ENCODE measurements around the gene CRTC3. TPM values are rescaled to one million over a fixed set of nuclear protein-coding genes. Genes with fewer than 3 reads are reported as not detected.
A peak's percentile ranks its signal among the peaks of the same experiment; 100 is the strongest.
"Not testable (repeated sequence)": the region's sequence is repeated elsewhere in the genome, so short reads cannot be mapped to it uniquely, and the experiment has no call there.

CRTC3 gene
- total RNA-seq, 1 experiment from 2014 or later, result 17.5 TPM

DNA sequence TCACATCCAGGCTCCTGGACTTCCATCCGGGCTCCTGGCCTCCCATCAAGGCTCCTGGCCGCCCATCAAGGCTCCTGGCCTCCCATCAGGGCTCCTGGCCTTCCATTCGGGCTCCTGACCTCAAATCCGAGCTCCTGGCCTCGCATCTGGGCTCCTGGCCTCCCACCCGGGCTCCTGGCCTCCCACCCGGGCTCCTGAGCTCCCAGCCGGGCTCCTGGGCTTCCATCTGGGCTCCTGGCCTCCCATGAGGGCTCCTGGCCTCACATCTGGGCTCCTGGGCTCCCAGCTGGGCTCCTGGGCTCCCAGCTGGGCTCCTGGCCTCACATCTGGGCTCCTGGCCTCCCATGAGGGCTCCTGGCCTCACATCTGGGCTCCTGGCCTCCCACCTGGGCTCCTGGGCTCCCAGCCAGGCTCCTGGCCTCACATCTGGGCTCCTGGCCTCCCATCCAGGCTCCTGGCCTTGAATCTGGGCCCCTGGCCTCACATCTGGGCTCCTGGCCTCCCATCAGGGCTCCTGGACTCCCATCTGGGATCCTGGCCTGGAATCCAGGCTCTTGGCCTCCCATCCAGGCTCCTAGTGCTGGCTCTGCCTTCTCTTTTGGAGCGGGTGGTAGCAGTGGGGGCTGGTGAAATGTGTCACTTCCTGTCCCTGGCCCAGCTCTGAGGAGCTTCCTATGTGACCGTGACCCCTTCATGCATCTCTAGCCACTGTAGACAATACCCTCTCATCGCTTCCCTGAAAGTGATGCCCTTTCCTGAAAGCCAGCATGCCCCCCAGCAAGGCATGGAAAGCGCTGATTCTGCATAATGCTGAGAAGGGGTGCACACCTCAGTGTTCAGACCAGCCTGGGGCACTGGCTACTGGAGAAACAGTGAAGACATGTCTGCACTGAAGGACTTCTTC is 124.8 kb downstream of the CRTC3 start:
- no peak for TF ChIP-seq CTCF (IDR thresholded peaks at IDR 0.05; ENCODE audit: unreplicated experiment)
- CTCF ChIA-PET, result interaction anchor here (0.6 to 1.3 kb wide), 3 partner anchors 10 to 302 kb away, joined by 3 to 4 read pairs (median 4); no protein-coding TSS in a partner anchor
- H3K4me3 Mint-ChIP-seq (ENCODE audit: low read depth, unreplicated experiment), result no peak overlapping the region
- no peaks in the 10 kb centered on the region for H3K4me1 Mint-ChIP-seq (ENCODE audit: low read depth, unreplicated experiment)
- H3K27ac Mint-ChIP-seq (ENCODE audit: unreplicated experiment), result no peak overlapping the region
- peaks cover 20% of the 10 kb centered on the region for H3K27me3 Mint-ChIP-seq (ENCODE audit: unreplicated experiment)
- intact Hi-C loops (cut with micrococcal nuclease; ENCODE audit: unreplicated experiment), result no loop called here
- no peaks in the 10 kb centered on the region for H3K9me3 Mint-ChIP-seq (ENCODE audit: low read depth, unreplicated experiment)
- DNase-seq, result no peak
- BruUV-seq (replicated peaks), result no TSS peak
- no peaks in the 10 kb centered on the region for H3K36me3 Mint-ChIP-seq (ENCODE audit: insufficient read depth, unreplicated experiment)

DNA sequence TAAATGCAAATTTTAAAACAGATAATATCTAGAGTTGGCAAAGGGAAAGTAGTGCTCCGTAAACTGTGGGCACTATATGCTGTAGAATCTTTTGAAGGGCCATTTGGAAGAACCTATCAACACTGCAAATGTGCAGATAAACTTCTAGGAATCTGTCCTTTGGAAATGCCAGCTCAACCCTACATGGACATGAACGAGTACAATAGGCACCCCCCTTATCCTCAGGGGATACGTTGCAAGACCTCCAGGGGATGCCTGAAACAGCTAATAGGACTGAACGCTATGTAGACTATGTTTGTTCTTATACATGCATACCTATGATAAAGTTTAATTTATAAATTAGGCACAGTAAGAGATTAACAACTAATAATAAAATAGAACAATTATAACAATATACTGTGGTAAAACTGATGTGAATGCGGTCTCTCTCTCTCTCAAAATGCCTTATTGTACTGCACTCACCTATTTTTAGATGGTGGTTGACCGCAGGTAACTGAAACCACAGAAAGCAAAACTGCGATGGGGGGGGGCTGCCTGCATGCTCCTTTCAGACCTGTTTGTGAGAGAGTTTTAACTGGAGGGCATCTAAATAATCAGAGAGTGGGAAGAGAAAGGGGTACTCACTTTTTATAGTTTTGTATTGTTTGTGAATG is 127.9 kb downstream of the CRTC3 start:
- H3K4me1 Mint-ChIP-seq (ENCODE audit: low read depth, unreplicated experiment); intact Hi-C loops (cut with micrococcal nuclease; ENCODE audit: unreplicated experiment); H3K27ac Mint-ChIP-seq (ENCODE audit: unreplicated experiment); H3K9me3 Mint-ChIP-seq (ENCODE audit: low read depth, unreplicated experiment); BruUV-seq (replicated peaks); H3K4me3 Mint-ChIP-seq (ENCODE audit: low read depth, unreplicated experiment); DNase-seq; H3K36me3 Mint-ChIP-seq (ENCODE audit: insufficient read depth, unreplicated experiment): not testable (repeated sequence)
- H3K27me3 Mint-ChIP-seq (ENCODE audit: unreplicated experiment), result peaks cover 26% of the 10 kb centered on the region
- CTCF ChIA-PET, result interaction anchor here (0.6 kb wide), 1 partner anchor 174 kb away, joined by 4 read pairs; no protein-coding TSS in a partner anchor

- TF ChIP-seq CTCF (IDR thresholded peaks at IDR 0.05; ENCODE audit: unreplicated experiment), result no peak
- Mint-ChIP-seq H3K27ac (ENCODE audit: unreplicated experiment) (no peak overlapping the region), H3K9me3 (ENCODE audit: low read depth, unreplicated experiment) (peaks cover 3% of the 10 kb centered on the region), H3K4me3 (ENCODE audit: low read depth, unreplicated experiment) (no peak overlapping the region), H3K27me3 (ENCODE audit: unreplicated experiment) (peaks cover 26% of the 10 kb centered on the region), H3K4me1 (ENCODE audit: low read depth, unreplicated experiment) (peaks cover 10% of the 10 kb centered on the region), H3K36me3 (ENCODE audit: insufficient read depth, unreplicated experiment) (peaks cover 3% of the 10 kb centered on the region)
- no TSS peak for BruUV-seq (replicated peaks)
- intact Hi-C loops (cut with micrococcal nuclease; ENCODE audit: unreplicated experiment), result no loop called here
- CTCF ChIA-PET, result no interaction called here
- DNase-seq, result no peak
These were observed 129.8 kb downstream of the CRTC3 start for GRCh38 chr15:90659481-90659880.

- peaks cover 26% of the 10 kb centered on the region for H3K27me3 Mint-ChIP-seq (ENCODE audit: unreplicated experiment)
- H3K9me3 Mint-ChIP-seq (ENCODE audit: low read depth, unreplicated experiment), result peaks cover 3% of the 10 kb centered on the region
- no peak overlapping the region for H3K4me3 Mint-ChIP-seq (ENCODE audit: low read depth, unreplicated experiment)
- TF ChIP-seq CTCF (IDR thresholded peaks at IDR 0.05; ENCODE audit: unreplicated experiment), result no peak
- BruUV-seq (replicated peaks), result no TSS peak
- DNase-seq, result peak; percentile 42
- intact Hi-C loops (cut with micrococcal nuclease; ENCODE audit: unreplicated experiment), result no loop called here
- no peak overlapping the region for H3K27ac Mint-ChIP-seq (ENCODE audit: unreplicated experiment)
- peaks cover 10% of the 10 kb centered on the region for H3K4me1 Mint-ChIP-seq (ENCODE audit: low read depth, unreplicated experiment)
- H3K36me3 Mint-ChIP-seq (ENCODE audit: insufficient read depth, unreplicated experiment), result peaks cover 12% of the 10 kb centered on the region
- CTCF ChIA-PET, result no interaction called here
These were observed 130.7 kb downstream of the CRTC3 start for GRCh38 chr15:90660195-90660998.

GRCh38 chr15:90660999-90661330 is 131.2 kb downstream of the CRTC3 start:
- CTCF ChIA-PET; H3K27ac Mint-ChIP-seq (ENCODE audit: unreplicated experiment); H3K4me1 Mint-ChIP-seq (ENCODE audit: low read depth, unreplicated experiment); H3K9me3 Mint-ChIP-seq (ENCODE audit: low read depth, unreplicated experiment); intact Hi-C loops (cut with micrococcal nuclease; ENCODE audit: unreplicated experiment); DNase-seq; BruUV-seq (replicated peaks); H3K4me3 Mint-ChIP-seq (ENCODE audit: low read depth, unreplicated experiment): not testable (repeated sequence)
- Mint-ChIP-seq H3K36me3 (ENCODE audit: insufficient read depth, unreplicated experiment) (peaks cover 17% of the 10 kb centered on the region), H3K27me3 (ENCODE audit: unreplicated experiment) (peaks cover 26% of the 10 kb centered on the region)

DNA sequence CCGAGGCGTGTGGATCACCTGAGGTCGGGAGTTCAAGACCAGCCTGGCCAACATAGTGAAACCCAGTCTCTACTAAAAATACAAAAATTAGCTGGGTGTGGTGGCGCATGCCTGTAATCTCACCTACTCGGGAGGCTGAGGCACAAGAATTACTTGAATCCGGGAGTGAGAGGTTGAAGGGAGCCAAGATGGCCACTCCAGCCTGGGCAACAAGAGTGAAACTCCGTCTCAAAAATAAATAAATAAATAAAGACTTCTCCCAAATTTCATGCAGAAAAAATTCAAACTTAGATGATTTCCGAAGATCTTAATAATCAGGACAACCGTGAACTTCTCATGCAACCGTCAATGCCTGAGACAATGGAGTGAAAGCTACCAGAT is 134.3 kb downstream of the CRTC3 start:
- Mint-ChIP-seq H3K36me3 (ENCODE audit: insufficient read depth, unreplicated experiment) (peaks cover 24% of the 10 kb centered on the region), H3K4me1 (ENCODE audit: low read depth, unreplicated experiment) (peaks cover 18% of the 10 kb centered on the region), H3K27me3 (ENCODE audit: unreplicated experiment) (peaks cover 22% of the 10 kb centered on the region), H3K4me3 (ENCODE audit: low read depth, unreplicated experiment) (peak overlapping the region; percentile 77), H3K27ac (ENCODE audit: unreplicated experiment) (peak overlapping the region; percentile 64)
- intact Hi-C loops (cut with micrococcal nuclease; ENCODE audit: unreplicated experiment); DNase-seq; H3K9me3 Mint-ChIP-seq (ENCODE audit: low read depth, unreplicated experiment): not testable (repeated sequence)
- CTCF ChIA-PET, result interaction anchor here (0.6 to 1.5 kb wide), 3 partner anchors 10 to 1376 kb away, joined by 3 to 4 read pairs (median 4); no protein-coding TSS in a partner anchor
- TSS peak; percentile 44 for BruUV-seq (replicated peaks)

Measured in Calu3 (cell line).